ENCODE data around the gene SYT1. TPM values are rescaled to one million over a fixed set of nuclear protein-coding genes. Genes with fewer than 3 reads are reported as not detected.

Gene SYT1
- total and polyA plus RNA-seq, 2 experiments from 2014 or later: 48.7 to 51.7 TPM

DNA sequence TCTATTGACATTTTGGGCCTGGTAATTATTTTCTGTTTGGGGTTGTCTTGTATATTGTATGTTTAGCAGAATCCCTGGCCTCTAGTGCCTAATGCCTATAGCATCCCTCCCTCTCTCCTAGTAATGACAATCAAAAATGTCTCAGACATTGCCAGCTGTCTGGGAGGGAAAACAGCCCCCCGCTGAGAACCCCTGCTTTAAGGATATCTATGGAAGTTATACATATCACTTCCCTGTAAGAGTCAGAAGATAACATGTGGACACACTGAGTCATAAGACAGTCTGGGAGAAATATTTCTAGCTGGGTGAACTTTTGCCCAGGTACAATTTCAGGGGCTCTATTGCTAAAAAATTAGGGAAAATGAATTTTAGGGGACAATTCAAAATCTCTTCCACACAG, 571.2 kb downstream of the SYT1 start:
- no peak overlapping the region for H3K4me2 ChIP-seq
- peaks cover 2% of the 10 kb centered on the region for H3K27me3 Mint-ChIP-seq (ENCODE audit: insufficient read depth, low read depth, poor library complexity)
- no peak overlapping the region for H3K4me3 ChIP-seq
- no peaks in the 10 kb centered on the region for H3K36me3 Mint-ChIP-seq (ENCODE audit: low read depth)
- no peaks in the 10 kb centered on the region for H3K4me1 ChIP-seq (ENCODE audit: insufficient read depth)
- ATAC-seq (no peak), DNase-seq (ENCODE audit: low spot score) (no peak)
- no peaks in the 10 kb centered on the region for H3F3A ChIP-seq (replicated peaks; ENCODE audit: low read depth)
- no peak overlapping the region for H3K27ac ChIP-seq (ENCODE audit: low read depth)
- H3K27me3 ChIP-seq (ENCODE audit: insufficient read depth): no peaks in the 10 kb centered on the region
- no peak for TF ChIP-seq STAT1 (IDR thresholded peaks at IDR 0.05; ENCODE audit: unreplicated experiment)
- TF ChIP-seq EZH2 (IDR thresholded peaks at IDR 0.05; ENCODE audit: low read depth, unreplicated experiment): no peak
- no peak for TF ChIP-seq REST (IDR thresholded peaks at IDR 0.05; ENCODE audit: unreplicated experiment)
- TF ChIP-seq ZNF114 (CRISPR knock-in tag; IDR thresholded peaks at IDR 0.05): no peak
- no peak for TF ChIP-seq NANOG (IDR thresholded peaks at IDR 0.05; ENCODE audit: borderline replicate concordance)
- TF ChIP-seq POLR2AphosphoS5 (IDR thresholded peaks at IDR 0.05; ENCODE audit: low read depth): no peak
- TF ChIP-seq JUNB (IDR thresholded peaks at IDR 0.05; ENCODE audit: unreplicated experiment): no peak
- no peak for TF ChIP-seq ZNF462 (CRISPR knock-in tag; IDR thresholded peaks at IDR 0.05)
- no peak for TF ChIP-seq ZNF331 (CRISPR knock-in tag; IDR thresholded peaks at IDR 0.05; ENCODE audit: low read depth)
- TF ChIP-seq CTCF (conservative IDR thresholded peaks at IDR 0.05; ENCODE audit: low read depth in 2 of 2): no peak
- no peak for TF ChIP-seq CREB1 (CRISPR knock-in tag; IDR thresholded peaks at IDR 0.05; ENCODE audit: low read depth)
- no peak for TF ChIP-seq EZH2phosphoT487 (IDR thresholded peaks at IDR 0.05; ENCODE audit: unreplicated experiment)
- TF ChIP-seq, protein P1, sequence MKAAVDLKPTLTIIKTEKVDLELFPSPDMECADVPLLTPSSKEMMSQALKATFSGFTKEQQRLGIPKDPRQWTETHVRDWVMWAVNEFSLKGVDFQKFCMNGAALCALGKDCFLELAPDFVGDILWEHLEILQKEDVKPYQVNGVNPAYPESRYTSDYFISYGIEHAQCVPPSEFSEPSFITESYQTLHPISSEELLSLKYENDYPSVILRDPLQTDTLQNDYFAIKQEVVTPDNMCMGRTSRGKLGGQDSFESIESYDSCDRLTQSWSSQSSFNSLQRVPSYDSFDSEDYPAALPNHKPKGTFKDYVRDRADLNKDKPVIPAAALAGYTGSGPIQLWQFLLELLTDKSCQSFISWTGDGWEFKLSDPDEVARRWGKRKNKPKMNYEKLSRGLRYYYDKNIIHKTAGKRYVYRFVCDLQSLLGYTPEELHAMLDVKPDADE (IDR thresholded peaks at IDR 0.05): no peak
- no peaks in the 10 kb centered on the region for H3K36me3 ChIP-seq (ENCODE audit: insufficient read depth)
- no peaks in the 10 kb centered on the region for H3K9me3 Mint-ChIP-seq
- 0 out of 2 replicates have a peak, but pooled peaks cover 6% of the 10 kb centered on the region for H3K9me2 ChIP-seq (ENCODE audit: insufficient read depth)
- H3K4me1 Mint-ChIP-seq: no peaks in the 10 kb centered on the region
- no peak overlapping the region for H3K27ac Mint-ChIP-seq
- H3K4me3 Mint-ChIP-seq: no peak overlapping the region
- no peak overlapping the region for H2AFZ ChIP-seq
- H3K79me2 ChIP-seq (replicated peaks; ENCODE audit: insufficient read depth): no peaks in the 10 kb centered on the region
- no peaks in the 10 kb centered on the region for H4K20me1 ChIP-seq (replicated peaks; ENCODE audit: insufficient read depth)
